H1 (cell line): Measurements from ENCODE around the gene REC8.

Experiments
- ATF2 ChIP-seq: IDR thresholded peaks from 2 replicates; pipeline ENCODE4 v1.6.1; 2012; ENCODE audit warnings: low read length, inconsistent platforms
- JUN ChIP-seq: IDR thresholded peaks from 2 replicates; pipeline ENCODE4 v1.6.1; 2011; ENCODE audit warnings: low read depth, mild to moderate bottlenecking, improper control_type of control experiment, low read length

- no peak for TF ChIP-seq ATF2
- no peak for TF ChIP-seq JUN
Observed at GRCh38 chr14:24139272-24139934, 32.5 kb upstream of the REC8 start.
